GM19467 (cell line): ENCODE results near the gene HDAC5.
"Not testable (repeated sequence)": the region's sequence is repeated elsewhere in the genome, so short reads cannot be mapped to it uniquely, and the experiment has no call there.

ENCODE experiments used
- ATAC-seq: cut with Tn5 transposase; IDR thresholded peaks from one replicate; pipeline ENCODE4 v1.9.1; 2021; ENCODE audit warnings: mild to moderate bottlenecking, moderate library complexity; ENCODE audit not compliant: unreplicated experiment

HDAC5 gene

DNA sequence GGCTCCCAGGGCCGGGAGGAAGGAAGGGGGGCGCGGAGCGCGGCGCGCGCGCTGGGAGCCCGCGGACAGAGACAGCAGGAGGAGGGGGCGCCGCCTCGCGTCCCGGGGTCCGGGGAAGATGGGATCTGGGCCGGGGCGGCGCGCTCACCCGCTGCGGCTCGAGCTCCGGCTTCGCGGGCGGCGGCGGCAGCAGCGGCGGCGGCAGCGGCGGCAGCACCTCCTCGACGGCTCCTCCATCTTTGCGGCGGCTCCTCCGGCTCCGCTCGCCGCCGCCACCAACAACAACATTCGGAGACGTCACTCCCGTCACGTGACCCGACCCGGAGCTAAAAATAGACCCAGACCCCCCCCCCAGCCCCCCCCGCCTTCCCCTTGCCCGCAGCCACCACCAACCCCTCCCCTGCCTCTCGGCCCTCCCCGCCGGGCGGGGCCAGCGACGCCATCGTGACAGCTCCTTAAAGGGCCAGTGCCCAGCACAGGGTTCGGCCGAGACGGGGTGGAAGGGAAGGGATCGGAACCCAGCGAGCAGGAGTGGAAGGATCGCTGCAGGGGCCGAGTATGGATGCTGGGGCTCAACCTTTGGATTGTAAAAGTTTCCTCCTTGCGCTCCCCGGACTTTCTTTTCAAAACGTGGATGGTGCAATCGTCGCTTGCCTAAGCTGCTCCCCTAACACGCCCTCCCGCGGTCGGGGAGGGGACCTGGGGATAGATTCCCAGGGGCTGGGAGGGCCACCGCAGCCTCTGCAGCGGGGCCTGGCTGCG, at the start of gene HDAC5:
Gene HDAC5 (minus strand): TSS at position 286 of the 762 bp plus-strand sequence. CDS start 6,126 bp downstream, outside the sequence.
- peak; percentile 88 for ATAC-seq

DNA sequence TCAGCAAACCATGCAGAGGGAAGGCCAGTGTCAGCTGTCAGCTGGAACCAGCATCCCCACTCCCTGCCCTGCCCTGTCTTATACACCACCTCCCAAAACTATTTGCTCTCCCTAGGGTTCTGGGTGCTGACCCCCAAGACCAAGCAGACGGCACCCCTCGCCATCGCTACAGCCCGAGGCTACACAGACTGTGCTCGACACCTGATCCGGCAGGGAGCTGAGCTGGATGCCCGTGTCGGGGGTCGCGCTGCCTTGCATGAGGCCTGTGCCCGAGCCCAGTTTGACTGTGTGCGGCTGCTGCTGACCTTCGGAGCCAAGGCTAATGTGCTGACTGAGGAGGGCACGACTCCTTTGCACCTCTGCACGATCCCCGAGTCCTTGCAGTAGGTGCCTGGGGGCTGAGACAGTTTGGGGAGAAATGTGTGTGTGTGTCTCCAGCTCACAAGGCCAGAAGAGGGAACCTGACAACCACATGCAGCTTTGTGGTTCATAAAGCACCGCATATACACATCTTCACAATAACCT, 48.6 kb upstream of the HDAC5 start:
- ATAC-seq: no peak

DNA sequence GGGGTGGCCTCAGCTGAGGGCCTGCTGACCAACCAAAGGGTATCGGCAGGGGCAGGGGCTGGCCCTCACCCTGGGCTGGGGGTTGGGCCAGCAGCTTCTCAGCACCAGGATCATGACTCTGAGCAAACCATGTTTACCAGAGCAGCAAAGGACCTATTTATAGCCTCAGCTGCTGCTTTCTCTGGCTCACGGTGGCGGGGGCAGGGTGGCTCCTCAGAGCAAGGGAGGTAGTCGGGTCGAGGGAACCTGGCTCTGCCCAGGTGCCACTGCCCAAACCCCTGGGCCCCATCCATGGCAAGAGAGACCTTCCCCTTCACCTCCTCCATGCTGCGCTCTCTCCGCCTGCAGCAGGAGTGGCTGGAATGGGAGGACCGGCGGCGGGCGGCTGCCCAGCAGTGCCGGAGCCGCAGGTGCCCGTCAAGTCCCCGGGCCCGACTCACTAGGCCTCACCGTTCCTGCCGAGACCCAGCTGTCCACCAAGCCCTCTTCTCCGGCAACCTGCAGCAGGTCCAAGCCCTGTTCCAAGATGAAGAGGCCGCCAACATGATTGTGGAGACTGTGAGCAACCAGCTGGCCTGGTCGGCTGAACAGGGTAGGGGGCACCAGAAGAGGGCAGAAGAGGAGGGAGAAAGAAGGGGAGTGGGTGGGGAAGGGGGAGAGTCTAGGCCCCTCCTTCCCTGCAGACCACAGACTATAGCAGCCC, 47.2 kb upstream of the HDAC5 start, which contains the start of gene ASB16:
Gene ASB16 (plus strand): TSS at position 206 of the 703 bp plus-strand sequence. CDS start 86 bp downstream, at position 292.
- ATAC-seq: no peak

DNA sequence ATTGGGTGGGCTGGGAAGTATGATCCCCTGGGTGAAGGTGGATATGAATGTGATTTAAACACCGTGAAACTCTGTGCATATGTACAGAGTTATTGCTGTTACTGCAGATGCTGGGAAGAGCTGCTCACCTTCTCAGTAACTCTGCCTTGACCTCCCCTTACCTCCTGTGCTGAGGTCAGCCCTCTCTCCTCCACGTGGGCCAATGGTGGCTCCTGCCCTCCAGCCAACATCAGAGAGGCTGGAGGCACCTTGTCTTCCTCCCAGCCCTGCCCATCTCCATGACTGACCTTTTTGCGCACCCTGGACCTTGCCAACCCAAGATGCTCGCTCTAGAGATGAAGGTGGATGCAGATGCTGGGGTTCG, 46.7 kb upstream of the HDAC5 start:
- ATAC-seq: no peak

DNA sequence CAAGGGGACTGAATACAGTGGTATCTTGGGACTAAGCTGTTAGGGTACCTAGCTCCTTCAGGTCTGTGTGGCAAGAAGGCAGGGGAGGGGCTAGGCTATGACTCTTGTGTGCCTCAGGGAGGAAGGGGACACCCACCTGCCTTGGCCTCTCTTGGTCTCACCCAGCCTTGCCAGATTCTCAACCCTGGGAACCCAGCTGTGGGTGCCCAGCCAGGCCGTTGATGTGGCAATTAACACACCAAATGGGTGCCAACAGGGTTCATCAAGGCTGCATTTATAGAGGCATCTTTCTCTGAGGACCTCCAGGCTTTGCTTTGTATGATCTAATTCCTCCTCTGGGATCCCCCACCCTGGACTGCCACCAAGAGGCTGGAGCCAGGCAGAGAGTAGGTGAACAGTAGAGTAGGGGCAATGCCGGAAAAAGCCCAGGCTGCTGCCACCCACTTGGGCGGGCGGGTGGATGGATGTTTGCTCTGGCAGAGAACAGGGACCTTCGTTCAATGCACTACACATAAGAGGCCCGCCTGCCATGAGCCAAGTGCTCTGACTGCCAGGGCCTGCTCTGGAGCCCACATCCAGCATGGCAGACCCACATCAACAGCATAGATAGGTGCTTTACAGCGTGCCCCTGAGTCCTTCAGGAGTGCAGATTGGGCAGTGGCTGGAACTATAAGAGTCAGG, 43.9 kb upstream of the HDAC5 start:
- ATAC-seq: no peak

DNA sequence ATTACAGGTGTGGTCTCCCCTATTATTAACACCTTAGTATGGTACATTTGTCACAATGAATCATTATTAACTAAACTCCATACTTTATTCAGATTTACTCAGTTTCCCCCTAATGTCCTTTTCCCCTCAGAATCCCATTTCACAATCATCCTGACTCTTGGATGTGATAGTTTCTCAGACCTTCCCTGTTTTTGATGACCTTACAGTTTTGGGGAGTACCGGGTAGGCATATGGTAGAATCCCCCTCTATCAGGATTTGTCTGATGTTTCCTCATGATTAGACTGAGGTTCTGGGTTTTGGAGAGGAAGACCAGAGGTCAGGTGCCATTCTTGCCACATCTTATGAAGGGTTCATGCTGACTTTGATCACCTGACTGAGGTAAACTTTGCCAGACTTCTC, 41.0 kb upstream of the HDAC5 start:
- ATAC-seq: no peak

DNA sequence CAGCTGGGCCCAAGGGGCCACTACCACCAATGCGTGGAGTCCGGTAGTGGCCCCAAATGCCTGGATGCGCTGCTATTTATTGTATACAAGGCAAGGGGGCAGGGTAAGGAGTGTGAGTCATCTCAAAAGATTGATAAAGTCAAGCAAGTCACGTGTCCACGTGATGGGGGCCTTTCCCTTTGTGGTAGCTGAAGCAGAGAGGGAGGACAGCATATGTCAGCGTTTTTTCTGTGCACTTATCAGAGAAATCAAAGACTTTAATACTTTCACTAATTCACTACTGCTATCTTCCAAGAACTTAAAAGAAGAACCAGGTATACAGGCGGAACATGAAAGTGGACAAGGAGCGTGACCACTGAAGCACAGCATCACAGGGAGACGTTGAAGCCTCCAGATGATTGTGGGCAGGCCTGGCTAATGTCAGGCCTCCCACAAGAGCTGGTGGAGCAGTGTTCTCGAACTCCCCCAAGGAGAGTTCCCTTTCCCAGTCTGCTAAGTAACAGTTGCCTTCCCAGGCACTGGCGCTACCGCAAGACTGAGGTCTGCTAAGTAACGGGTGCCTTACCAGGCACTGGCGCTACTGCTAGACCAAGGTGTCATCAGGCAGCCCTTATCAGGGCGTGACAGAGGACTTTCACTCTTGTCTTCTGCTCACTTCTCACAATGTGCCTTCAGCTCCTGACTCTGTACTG, 36.2 kb upstream of the HDAC5 start:
- no peak for ATAC-seq

DNA sequence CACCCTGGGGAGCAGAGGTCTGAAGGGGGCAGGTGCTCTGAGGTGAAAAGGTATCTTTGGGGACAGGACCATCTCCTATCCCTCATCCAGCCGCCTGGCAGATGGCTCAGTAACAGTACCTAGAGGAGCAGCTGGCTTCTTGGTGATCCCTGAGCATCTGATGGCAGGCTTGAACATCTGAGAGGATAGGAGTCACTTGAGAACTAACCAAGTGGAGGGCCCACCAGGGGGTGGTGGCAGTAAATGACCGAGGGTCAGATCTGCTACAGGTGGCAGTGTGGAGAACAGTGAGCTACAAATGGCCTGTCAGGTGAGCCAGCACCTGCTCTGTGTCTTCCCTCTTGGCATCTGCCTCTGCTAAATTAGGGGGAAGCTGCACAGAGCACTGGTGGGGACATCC, 32.0 kb upstream of the HDAC5 start:
- ATAC-seq: no peak

DNA sequence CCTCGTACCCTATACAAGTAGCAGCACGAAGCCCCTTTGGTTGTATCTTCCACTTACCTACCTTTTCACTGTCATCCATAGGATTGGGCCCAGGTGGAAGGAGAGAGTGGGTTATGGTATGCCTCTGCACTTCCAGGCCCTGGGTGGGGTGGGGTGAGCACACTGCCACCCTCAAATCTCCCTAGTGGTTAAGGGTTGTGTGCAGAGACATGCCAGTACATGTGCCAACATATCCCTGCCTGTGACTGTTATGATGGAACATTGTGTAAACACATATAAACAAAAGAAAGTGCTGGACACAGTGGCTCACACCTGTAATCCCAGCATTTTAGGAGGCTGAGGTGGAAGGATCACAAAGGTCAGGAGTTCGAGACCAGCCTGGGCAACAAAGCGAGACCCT, 29.4 kb upstream of the HDAC5 start:
- no peak for ATAC-seq

DNA sequence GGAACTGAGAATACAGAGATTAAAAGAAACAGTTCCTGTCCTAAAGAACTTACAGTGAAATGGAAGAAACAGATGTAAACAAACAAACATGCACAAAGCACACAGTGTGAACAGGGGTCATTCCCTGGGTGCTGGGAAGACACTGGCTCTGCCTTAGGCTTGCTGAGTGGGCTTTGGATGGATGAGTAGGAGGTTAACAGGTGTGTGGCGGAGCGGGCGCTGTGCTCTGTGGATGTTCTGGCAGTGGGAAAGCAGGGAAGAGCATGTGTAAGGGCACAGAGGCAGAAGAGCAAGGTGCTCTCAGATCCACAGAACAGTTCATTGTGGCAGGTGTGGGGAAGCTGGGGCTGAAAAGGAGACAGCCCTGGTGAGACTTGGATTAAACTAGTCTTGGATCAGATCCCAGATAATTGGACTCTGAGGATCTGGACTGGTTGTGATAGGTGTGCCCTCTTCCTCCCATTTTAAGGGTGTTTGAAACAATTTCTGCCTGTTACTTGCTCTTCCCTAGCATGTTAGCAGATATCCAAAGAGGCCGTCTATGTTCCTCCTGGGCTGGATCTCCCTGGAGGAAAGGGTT, 26.4 kb upstream of the HDAC5 start:
- no peak for ATAC-seq

DNA sequence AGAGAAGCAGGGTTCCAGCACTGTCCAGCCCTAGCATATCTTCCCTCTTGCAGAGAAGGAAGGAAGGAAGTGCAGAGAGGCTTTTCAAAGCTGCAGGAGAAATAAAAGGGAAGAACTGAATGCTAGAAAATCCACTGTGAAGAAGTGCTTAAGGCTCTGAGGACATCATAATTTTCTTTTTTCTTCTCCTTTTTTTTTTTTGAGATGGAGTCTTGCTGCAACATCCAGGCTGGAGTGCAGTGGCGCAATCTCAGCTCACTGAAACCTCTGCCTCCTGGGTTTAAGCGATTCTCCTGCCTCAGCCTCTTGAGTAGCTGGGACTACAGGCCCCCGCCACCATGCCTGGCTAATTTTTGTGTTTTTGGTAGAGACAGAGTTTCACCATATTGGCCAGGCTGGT, 25.6 kb upstream of the HDAC5 start:
- ATAC-seq: not testable (repeated sequence)

DNA sequence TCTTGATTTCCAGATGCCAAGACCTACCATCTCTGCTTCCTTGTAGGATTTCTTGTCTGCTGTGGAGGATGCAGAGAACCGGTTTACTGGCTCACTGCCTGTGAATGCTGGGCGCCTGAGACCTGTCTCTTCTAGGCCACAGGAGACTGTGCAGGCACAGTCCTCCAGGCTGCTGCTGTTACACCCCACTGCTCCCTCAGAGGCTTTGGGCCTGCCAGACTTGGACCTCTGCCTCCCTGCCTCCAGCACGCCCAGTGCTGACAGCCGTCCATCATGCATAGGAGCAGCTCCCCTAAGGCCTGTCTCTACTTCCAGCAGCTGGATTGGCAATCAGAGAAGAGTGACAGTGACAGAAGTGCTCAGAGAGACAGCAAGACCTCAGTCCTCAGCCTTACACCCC, 24.4 kb upstream of the HDAC5 start:
- no peak for ATAC-seq

DNA sequence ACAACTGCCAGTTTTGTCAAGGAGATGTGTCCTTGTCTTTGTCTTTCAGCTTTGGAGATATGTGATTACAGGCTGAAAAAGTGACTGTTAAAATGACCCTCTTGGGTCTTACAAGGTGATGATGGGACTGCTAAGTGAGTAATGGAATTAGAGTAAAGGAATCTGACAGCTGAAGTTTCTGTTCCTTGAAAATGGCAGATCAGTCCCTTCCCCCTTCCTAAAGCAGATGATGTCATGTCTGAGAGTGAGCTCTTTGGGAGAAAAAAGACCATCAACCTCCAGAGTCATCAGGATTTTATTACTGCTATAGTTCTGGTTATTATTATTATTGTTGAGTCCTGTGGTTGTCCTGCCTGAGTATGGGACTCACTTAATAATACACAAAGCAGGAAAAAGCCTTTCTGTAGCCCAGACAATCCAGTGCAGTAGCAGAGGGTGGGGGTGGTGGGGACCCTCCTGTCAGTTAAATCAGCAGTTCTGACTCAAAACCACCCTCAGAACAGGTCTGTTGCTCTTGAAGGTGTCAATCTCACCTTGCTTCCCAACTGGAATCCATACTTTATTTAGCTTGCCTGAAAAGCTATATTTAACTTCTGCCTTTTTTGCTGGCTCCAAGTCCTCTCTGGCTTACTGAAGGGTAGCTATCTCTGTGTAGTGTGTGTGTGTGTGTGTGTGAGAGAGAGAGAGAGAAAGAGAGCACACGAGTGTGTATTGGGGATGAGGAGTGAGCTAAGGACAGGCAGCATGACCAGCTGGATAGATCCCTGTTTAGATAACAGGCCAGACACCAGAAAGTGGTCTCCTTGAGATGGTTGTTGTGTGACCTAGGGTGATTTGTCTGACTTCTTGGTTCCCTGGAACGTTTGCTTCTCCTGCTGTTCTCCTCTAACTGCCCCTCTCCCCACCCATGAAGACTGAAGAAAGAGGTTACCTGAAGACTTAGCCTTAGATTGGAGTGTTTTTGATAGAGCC, 23.2 kb upstream of the HDAC5 start:
- ATAC-seq: no peak

DNA sequence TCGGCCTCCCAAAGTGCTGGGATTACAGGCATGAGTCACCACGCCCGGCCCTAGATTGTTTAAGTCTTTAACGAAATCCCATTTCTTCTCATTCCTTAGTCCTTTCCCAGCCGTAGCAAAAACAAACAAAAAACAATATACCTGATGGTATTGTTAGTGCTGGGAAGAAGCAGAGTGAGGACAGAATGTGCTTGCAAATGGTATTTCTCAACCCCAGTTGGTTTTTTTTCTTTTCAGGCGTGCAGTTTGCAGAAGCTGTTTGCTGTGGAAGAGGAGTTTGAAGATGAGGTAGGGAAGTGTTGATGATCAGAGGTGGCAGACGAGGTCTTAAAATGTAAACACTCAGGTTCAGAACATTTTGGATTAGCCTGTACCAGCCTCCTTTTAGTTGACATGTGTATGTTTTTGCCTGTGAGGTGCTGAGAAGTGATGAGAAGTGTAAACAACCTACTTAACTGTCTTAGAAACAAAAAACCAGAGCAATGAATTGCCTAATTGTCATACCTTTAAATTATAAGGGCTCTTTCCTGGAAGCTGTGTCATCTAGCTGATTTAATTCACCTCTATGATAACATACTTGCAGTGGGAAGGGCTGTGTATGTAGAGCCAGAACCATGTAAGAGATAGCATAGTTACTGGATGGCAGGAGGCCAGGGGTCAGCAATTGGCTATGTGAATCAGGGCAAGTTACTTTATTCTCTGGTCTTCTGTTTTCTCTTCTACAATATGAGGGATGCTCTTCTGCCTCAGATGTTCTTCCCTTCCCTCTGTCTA, 21.7 kb upstream of the HDAC5 start:
- no peak for ATAC-seq

DNA sequence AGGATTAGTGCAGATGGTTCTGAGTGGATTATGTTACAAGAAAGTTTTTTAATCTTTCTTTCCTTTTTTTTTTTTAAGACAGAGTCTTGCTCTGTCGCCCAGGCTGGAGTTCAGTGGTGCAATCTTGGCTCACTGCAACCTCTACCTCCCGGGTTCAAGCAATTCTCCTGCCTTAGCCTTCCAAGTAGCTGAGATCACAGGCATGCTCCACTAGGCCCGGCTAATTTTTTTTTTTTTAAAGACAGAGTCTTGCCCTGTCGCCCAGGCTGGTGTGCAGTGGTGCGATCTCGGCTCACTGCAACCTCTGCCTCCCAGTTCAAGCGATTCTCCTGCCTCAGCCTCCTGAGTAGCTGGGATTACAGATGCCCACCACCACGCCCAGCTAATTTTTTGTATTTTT, 20.5 kb upstream of the HDAC5 start:
- not testable (repeated sequence) for ATAC-seq

DNA sequence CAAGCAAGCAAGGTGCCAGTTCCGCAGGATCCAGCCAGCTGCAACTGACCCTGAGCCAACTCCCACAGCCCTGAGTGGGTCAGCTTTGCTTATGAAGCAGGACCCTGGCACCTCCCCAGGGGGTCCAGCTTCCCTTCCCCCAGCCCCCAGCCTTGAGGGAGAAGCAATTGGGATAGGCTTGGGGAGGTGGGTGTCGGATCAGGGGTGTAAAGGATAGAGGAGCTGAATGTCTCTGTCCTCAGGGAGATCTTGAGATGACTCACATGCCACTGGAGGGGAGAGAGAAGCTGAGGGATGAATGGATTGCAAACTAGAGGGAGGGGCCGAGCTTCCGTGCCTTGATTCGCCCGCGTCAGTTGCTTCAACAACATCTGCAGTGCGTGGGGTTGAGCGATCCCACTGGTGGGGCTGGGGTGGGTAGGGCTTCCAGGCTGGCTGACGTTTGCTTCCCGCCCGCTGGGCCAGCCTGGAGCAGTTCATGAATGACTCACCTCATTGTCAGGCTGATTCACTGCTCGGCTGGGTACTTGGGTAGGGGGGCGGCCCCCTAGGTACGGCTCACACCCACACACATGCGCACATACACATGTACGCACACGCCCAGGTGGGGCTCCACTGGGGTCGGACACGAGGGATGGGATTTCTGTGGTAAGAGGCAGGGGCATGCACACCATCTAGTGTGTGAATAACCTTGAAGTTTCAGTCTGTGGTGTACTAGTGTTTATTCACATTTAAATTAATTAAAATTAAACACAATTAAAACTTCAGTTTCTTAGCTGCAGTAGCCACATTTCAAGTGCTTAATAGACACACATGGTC, 14.7 kb upstream of the HDAC5 start:
- no peak for ATAC-seq

DNA sequence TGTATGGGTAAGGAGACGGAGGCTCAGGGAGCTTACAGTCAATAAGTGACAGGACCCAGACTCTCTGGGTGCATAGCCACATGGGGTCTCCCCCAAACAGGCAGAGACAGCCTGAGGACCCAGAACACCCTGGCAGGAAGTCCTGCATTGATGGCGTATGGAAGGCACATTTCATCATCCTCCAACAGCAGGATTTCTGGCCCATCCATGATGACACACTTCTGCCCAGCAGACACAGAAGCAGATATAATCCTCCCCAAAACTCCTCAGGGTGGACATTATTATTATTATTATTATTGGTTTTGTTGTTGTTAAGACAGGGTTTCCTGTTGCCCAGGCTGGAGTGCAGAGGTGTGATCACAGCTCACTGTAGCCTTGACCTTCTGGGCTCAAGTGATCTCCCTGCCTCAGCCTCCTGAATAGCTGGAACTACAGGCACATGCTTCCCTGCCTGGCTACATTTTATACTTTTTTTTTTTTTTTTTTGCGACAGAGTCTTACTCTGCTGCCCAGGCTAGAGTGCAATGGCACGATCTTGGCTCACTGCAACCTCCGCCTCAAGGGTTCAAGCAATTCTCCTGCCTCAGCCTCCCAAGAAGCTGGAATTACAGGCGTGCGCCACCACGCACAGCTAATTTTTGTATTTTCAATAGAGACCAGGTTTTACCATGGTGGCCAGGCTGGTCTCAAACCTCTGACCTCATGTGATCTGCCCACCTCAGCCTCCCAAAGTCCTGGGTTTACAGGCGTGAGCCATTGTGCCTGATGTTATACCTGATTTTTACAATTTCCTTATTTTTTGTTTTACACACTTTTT, 11.5 kb upstream of the HDAC5 start:
- ATAC-seq: no peak
